ENCODE measurements around the gene CCDC146.

The CCDC146 gene

DNA sequence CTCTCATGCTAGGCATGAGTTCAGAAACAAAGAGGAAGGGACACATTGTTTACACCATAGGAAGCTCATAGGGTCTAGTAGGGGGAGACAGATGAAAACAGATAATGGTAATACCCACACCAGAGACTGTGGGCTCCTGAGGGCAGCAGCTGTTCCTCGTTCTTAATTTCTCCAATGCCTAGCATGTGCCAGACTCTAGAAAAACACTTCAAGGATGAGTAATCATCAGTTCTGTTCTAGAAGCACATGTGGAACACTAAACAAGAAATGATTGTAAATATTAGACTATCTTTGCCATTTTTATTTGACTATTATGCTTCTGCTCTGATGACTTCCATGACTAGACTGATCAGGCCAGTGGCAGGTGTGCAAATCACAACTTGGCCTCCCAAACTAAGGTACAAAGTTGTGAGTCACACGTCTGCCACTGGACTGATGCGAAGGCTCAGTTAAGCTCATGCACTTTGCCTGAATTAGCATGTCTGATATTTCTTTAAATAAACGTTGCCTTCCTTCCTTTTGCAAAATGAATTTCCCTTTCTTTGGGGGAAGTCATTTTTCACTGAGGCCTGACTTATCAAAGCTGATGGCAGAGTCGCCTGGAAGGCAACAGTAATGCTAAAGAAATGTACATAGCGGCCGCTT lies 166.4 kb downstream of the CCDC146 start:
- no peaks in the 10 kb centered on the region for H3K36me3 ChIP-seq (ENCODE audit: control insufficient read depth, insufficient read depth, low read length)
- TF ChIP-seq CTCF (IDR thresholded peaks at IDR 0.05): no peak
- peaks cover 3% of the 10 kb centered on the region for H3K4me1 ChIP-seq
- H3K27me3 ChIP-seq (ENCODE audit: control insufficient read depth, insufficient read depth, low read length): no peaks in the 10 kb centered on the region
- H3K9me3 ChIP-seq (ENCODE audit: control insufficient read depth, low read length): no peaks in the 10 kb centered on the region
- H2AFZ ChIP-seq: no peak overlapping the region
- no peaks in the 10 kb centered on the region for H3K79me2 ChIP-seq
- no peak overlapping the region for H3K4me2 ChIP-seq (ENCODE audit: low read length)
- H3K9ac ChIP-seq: no peak overlapping the region
- no peak overlapping the region for H3K4me3 ChIP-seq (ENCODE audit: low read depth, low read length)
- no peak overlapping the region for H3K27ac ChIP-seq

DNA sequence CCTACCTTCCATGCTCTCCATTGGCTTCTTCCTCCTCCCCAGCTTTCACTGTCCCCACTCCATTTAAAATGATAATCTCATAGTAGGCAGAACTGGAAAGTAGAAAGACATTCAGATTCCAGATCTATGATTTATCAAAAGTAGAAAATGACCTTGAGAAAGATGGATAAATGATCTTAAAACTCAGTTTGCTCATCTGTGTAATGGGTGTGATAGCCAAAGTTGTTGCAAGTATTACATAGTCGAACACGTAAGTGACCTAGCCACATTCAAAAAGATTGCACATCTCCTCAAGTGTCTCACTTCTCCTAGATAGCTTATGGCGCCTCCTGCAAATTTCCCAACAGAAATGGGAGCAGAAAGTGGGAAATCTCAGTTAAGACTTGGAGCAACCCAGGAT lies 167.0 kb downstream of the CCDC146 start:
- TF ChIP-seq CTCF (IDR thresholded peaks at IDR 0.05): no peak
- no peaks in the 10 kb centered on the region for H3K27me3 ChIP-seq (ENCODE audit: control insufficient read depth, insufficient read depth, low read length)

GRCh38 chr7:77290425-77290824 lies 168.0 kb downstream of the CCDC146 start:
- Histone ChIP-seq H2AFZ (no peak overlapping the region), H3K4me1 (no peaks in the 10 kb centered on the region), H3K27ac (no peak overlapping the region)

More for the DNA sequence above, 167.0 kb downstream of the CCDC146 start:
- no peak overlapping the region for H3K4me3 ChIP-seq (ENCODE audit: low read depth, low read length)
- H3K9me3 ChIP-seq (ENCODE audit: control insufficient read depth, low read length): no peaks in the 10 kb centered on the region
- H2AFZ ChIP-seq: no peak overlapping the region
- peaks cover 3% of the 10 kb centered on the region for H3K4me1 ChIP-seq
- no peak overlapping the region for H3K4me2 ChIP-seq (ENCODE audit: low read length)
- no peak overlapping the region for H3K27ac ChIP-seq
- no peaks in the 10 kb centered on the region for H3K36me3 ChIP-seq (ENCODE audit: control insufficient read depth, insufficient read depth, low read length)
- H3K9ac ChIP-seq: no peak overlapping the region
- no peaks in the 10 kb centered on the region for H3K79me2 ChIP-seq

GRCh38 chr7:77293046-77293445 lies 170.6 kb downstream of the CCDC146 start:
- no peaks in the 10 kb centered on the region for H3K79me2 ChIP-seq
- H3K4me1 ChIP-seq: no peaks in the 10 kb centered on the region
- H3K9ac ChIP-seq: no peak overlapping the region
- H3K4me2 ChIP-seq (ENCODE audit: low read length): no peak overlapping the region
- no peaks in the 10 kb centered on the region for H3K9me3 ChIP-seq (ENCODE audit: control insufficient read depth, low read length)
- H2AFZ ChIP-seq: no peak overlapping the region
- no peak for TF ChIP-seq CTCF (IDR thresholded peaks at IDR 0.05)
- H3K27ac ChIP-seq: no peak overlapping the region
- H3K27me3 ChIP-seq (ENCODE audit: control insufficient read depth, insufficient read depth, low read length): no peaks in the 10 kb centered on the region
- H3K4me3 ChIP-seq (ENCODE audit: low read depth, low read length): no peak overlapping the region
- no peaks in the 10 kb centered on the region for H3K36me3 ChIP-seq (ENCODE audit: control insufficient read depth, insufficient read depth, low read length)

More at GRCh38 chr7:77290425-77290824, 168.0 kb downstream of the CCDC146 start:
- Histone ChIP-seq H3K36me3 (ENCODE audit: control insufficient read depth, insufficient read depth, low read length) (no peaks in the 10 kb centered on the region), H3K9me3 (ENCODE audit: control insufficient read depth, low read length) (no peaks in the 10 kb centered on the region), H3K4me3 (ENCODE audit: low read depth, low read length) (no peak overlapping the region), H3K9ac (no peak overlapping the region), H3K4me2 (ENCODE audit: low read length) (no peak overlapping the region), H3K27me3 (ENCODE audit: control insufficient read depth, insufficient read depth, low read length) (no peaks in the 10 kb centered on the region), H3K79me2 (no peaks in the 10 kb centered on the region)
- no peak for TF ChIP-seq CTCF (IDR thresholded peaks at IDR 0.05)

GRCh38 chr7:77295549-77295948 lies 173.1 kb downstream of the CCDC146 start:
- Histone ChIP-seq H3K36me3 (ENCODE audit: control insufficient read depth, insufficient read depth, low read length) (no peaks in the 10 kb centered on the region), H3K4me1 (no peaks in the 10 kb centered on the region), H3K9ac (no peak overlapping the region), H3K79me2 (no peaks in the 10 kb centered on the region), H3K27ac (no peak overlapping the region), H3K9me3 (ENCODE audit: control insufficient read depth, low read length) (no peaks in the 10 kb centered on the region), H2AFZ (no peak overlapping the region), H3K4me2 (ENCODE audit: low read length) (no peak overlapping the region), H3K4me3 (ENCODE audit: low read depth, low read length) (no peak overlapping the region), H3K27me3 (ENCODE audit: control insufficient read depth, insufficient read depth, low read length) (no peaks in the 10 kb centered on the region)
- TF ChIP-seq CTCF (IDR thresholded peaks at IDR 0.05): no peak
